SK-N-MC (cell line): ENCODE data around the gene DSTN.

Experiments used
- EZH2 ChIP-seq: fragments of 200-600 bp; sonication (generic); IDR thresholded peaks from one replicate; pipeline ENCODE4 v1.6.1; 2017; ENCODE audit warnings: antibody characterized with exemption
- POLR2AphosphoS5 ChIP-seq: IDR thresholded peaks from 2 replicates; pipeline ENCODE4 v1.6.1; 2012; ENCODE audit warnings: mild to moderate bottlenecking, low read depth, low read length, borderline replicate concordance

DNA sequence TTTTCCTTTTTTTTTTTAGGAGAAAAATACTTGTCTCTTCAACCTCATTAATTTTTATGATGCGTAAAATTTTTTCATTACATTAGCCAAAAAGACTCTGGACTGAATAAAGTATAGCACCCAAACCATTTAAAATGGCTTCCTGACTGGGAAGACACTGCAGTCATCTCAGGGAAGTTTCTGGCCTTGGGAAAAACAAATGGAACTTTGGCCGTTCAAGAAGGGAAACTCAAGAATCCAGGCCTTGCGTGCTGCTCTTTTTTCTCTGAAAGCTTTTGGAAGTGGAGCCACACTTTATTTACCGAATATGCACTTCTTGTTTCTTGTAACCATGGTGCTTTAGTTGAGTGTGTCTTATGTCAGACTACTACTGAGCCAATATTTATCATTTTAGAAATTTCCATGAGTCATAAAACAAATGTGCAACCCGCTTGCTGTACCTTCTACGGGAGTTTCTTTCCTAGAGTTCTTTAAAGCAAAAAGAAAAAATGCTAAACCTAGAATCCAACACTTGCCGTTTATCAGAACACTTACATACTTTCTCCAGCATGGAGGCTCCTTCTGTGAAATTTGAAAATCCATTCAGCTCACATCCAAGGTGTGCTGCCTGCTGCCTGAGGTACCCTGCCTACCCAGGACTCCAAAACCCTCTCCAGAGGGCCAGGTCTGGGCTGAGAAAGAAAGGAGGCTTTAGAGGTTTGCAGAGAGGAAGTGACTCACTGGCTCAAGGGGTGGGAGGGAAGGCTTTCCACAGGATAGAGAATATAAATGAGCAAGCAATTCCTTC lies 11.5 kb upstream of the DSTN start:
- TF ChIP-seq POLR2AphosphoS5, result no peak
- no peak for TF ChIP-seq EZH2
